IPS-20b (cell line): ENCODE measurements around the gene MANEAL.
"Not testable (repeated sequence)": the region's sequence is repeated elsewhere in the genome, so short reads cannot be mapped to it uniquely, and the experiment has no call there.

Experiments used
- H3K27ac ChIP-seq: one replicate; pipeline ENCODE4 v1.5.1; 2013; ENCODE audit warnings: low read length
- H3K27me3 ChIP-seq: 2 replicates; pipeline ENCODE4 v1.6.1; 2013; ENCODE audit warnings: mild to moderate bottlenecking, low read length, inconsistent platforms; ENCODE audit not compliant: insufficient read depth
- H3K36me3 ChIP-seq: 2 replicates; pipeline ENCODE4 v1.6.1; 2013; ENCODE audit warnings: low read depth, mild to moderate bottlenecking, inconsistent platforms, low read length, moderate library complexity; ENCODE audit not compliant: insufficient read depth
- H3K4me1 ChIP-seq: 2 replicates; pipeline ENCODE4 v1.6.1; 2013; ENCODE audit warnings: mild to moderate bottlenecking, control low read depth, inconsistent platforms, low read length, moderate library complexity; ENCODE audit not compliant: insufficient read depth
- H3K4me3 ChIP-seq: 2 replicates; pipeline ENCODE4 v1.5.1; 2013; ENCODE audit warnings: mild to moderate bottlenecking, low read length, inconsistent platforms
- H3K9ac ChIP-seq: 2 replicates; pipeline ENCODE4 v1.6.1; 2013; ENCODE audit warnings: low read depth, mild to moderate bottlenecking, inconsistent platforms, low read length, moderate library complexity
- H3K9me3 ChIP-seq: 2 replicates; pipeline ENCODE4 v1.6.1; 2013; ENCODE audit warnings: mild to moderate bottlenecking, low read depth, low read length, inconsistent platforms; ENCODE audit not compliant: insufficient read depth

MANEAL gene

GRCh38 chr1:37763791-37764413 is 29.7 kb upstream of the MANEAL start:
- Histone ChIP-seq H3K36me3 (no peaks in the 10 kb centered on the region), H3K27me3 (peaks cover 100% of the 10 kb centered on the region), H3K27ac (no peak overlapping the region), H3K4me1 (peaks cover 6% of the 10 kb centered on the region; the same call in 1 of the 2 replicates), H3K4me3 (no peak overlapping the region), H3K9me3 (no peaks in the 10 kb centered on the region), H3K9ac (no peak overlapping the region)

DNA sequence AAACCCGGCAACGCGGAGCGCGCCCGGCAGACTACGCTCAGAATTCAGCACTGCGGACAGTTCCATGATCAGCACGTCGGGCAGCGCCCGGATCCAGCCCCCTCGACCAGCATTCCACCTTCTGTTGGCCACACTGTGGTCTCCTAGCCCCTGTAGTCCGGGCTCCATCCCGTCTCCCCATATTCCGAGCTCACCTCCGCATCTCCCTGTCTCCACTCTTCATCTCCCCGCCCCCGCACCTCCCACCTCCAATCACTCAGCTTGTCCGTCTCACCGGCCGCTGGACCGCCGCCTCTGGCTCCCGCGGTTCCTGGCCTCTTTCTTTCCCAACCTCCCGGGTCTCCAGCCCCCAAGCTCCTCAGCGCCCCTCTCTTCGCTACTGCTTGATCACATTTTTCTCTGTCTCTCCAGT is 29.2 kb upstream of the MANEAL start:
- Histone ChIP-seq H3K4me1 (peaks cover 6% of the 10 kb centered on the region; the same call in 1 of the 2 replicates), H3K27me3 (peaks cover 100% of the 10 kb centered on the region), H3K9me3 (no peaks in the 10 kb centered on the region), H3K36me3 (no peaks in the 10 kb centered on the region), H3K9ac (no peak overlapping the region), H3K27ac (no peak overlapping the region), H3K4me3 (peak overlapping the region; percentile 59; the same call in 1 of the 2 replicates)

DNA sequence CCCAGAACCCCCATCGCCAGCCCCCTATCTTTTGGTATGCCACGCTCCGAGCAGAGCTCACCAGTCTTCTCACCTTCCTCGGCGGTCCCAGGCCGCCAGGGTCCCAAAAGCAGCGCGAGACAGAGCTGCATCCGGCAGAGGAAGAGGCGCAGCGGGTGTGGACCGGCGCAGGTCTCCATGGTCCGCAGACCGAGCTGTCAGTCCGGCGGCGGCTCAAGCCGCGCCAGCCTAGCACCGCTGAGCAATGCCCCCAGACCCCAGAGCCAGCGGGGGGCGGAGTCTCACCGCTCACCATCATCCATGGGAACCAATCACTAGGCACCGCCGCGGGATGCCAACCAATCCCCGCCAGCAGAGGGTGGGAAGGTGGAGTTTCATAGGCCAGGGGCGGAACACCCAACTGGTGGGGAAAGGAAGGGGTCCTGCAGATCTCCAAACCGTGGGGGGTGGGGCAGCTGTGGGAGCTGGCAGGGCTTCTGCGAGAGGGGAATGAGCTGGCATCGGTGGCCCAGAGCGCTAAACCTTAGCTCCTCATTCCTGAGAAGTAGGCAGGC is 28.7 kb upstream of the MANEAL start, which contains the start of gene EPHA10:
Gene EPHA10, minus strand, starts transcription at position 233 of the 554 bp plus-strand sequence. Its CDS starts 54 bp downstream, at position 179.
- Histone ChIP-seq H3K36me3 (no peaks in the 10 kb centered on the region), H3K9me3 (no peaks in the 10 kb centered on the region), H3K4me1 (peaks cover 6% of the 10 kb centered on the region; the same call in 1 of the 2 replicates), H3K9ac (no peak within 1 kb of the TSS), H3K27me3 (peaks cover 100% of the 10 kb centered on the region), H3K4me3 (peak within 1 kb of the TSS; percentile 59; the same call in 1 of the 2 replicates), H3K27ac (no peak within 1 kb of the TSS)

DNA sequence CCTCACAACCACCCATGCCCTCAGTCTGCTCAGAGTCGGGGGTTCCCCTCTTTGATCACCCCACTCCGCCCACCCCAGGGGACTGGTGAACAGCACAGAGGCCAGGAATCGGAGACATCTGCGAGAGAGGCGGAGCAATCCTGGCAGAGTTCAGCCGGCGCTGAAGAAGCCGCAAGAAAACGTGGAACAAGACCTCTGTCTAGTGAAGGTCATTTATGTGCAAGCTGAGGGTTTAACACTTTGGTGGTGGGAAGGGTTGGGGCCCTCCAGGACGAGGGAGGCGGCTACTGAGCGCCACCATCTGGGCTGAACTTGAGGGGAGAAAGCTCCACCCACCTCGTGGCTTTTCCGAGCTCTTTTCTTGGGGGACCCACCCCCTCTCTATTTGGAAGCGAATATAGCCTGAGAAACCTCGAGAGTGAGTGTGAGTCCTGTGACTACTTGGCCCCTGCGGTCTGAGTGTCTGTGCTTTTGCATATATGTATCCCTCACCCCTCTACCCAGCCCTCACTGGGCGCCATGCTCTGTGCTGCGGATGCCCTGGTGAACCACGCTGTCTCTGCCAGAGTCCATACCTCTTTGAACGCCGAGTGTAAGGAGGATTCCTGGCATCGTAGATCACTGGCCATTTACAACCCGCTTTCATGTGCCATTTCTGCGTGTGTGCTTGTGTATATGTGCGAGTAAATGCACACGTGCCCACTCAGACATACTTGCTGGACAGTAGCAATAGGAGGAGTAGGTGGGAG is 27.6 kb upstream of the MANEAL start:
- peaks cover 99% of the 10 kb centered on the region for H3K27me3 ChIP-seq
- H3K36me3 ChIP-seq: no peaks in the 10 kb centered on the region
- H3K27ac ChIP-seq: no peak overlapping the region
- no peak overlapping the region for H3K9ac ChIP-seq
- H3K4me1 ChIP-seq: peaks cover 6% of the 10 kb centered on the region; the same call in 1 of the 2 replicates
- H3K9me3 ChIP-seq: no peaks in the 10 kb centered on the region
- H3K4me3 ChIP-seq: peak overlapping the region; percentile 59

- H3K4me3 ChIP-seq: no peak overlapping the region
- H3K27me3 ChIP-seq: peaks cover 85% of the 10 kb centered on the region
- H3K9ac ChIP-seq: no peak overlapping the region
- no peaks in the 10 kb centered on the region for H3K9me3 ChIP-seq
- H3K4me1 ChIP-seq: peaks cover 6% of the 10 kb centered on the region; the same call in 1 of the 2 replicates
- H3K36me3 ChIP-seq: no peaks in the 10 kb centered on the region
- H3K27ac ChIP-seq: no peak overlapping the region
Observed at GRCh38 chr1:37767488-37767887, 26.2 kb upstream of the MANEAL start.

DNA sequence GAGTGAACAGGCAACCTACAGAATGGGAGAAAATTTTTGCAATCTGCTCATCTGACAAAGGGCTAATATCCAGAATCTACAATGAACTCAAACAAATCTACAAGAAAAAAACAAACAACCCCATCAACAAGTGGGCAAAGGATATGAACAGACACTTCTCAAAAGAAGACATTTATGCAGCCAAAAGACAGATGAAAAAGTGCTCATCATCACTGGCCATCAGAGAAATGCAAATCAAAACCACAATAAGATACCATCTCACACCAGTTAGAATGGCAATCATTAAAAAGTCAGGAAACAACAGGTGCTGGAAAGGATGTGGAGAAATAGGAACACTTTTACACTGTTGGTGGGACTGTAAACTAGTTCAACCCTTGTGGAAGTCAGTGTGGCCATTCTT is 22.2 kb upstream of the MANEAL start:
- not testable (repeated sequence) for H3K9me3 ChIP-seq, H3K36me3 ChIP-seq, H3K4me3 ChIP-seq, H3K27ac ChIP-seq, H3K4me1 ChIP-seq, H3K9ac ChIP-seq
- H3K27me3 ChIP-seq: peaks cover 46% of the 10 kb centered on the region

GRCh38 chr1:37776946-37777516 is 16.6 kb upstream of the MANEAL start:
- no peaks in the 10 kb centered on the region for H3K9me3 ChIP-seq
- no peak overlapping the region for H3K4me3 ChIP-seq
- H3K9ac ChIP-seq: no peak overlapping the region
- peaks cover 42% of the 10 kb centered on the region; the same call in 1 of the 2 replicates for H3K27me3 ChIP-seq
- no peak overlapping the region for H3K27ac ChIP-seq
- H3K4me1 ChIP-seq: no peaks in the 10 kb centered on the region
- H3K36me3 ChIP-seq: no peaks in the 10 kb centered on the region

DNA sequence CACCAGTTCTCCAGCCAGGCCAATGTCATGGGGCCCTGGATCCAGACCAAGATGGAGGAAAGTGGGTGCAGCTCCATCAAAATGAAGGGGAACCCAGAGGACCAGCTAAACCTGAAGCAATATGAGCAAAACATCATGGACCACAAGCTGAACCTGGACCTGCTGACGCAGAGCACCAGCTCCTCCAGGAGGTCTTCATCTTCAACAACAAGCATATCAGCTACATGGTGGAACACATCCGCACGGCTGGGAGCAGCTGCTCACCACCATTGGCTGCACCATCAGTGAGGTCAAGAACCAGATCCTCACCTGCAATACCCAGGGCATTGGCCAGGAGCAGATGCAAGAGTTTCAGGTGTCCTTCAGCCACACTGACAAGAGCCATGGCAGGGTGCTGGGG is 15.0 kb upstream of the MANEAL start:
- Histone ChIP-seq H3K36me3 (no peaks in the 10 kb centered on the region), H3K9ac (no peak overlapping the region), H3K27ac (no peak overlapping the region), H3K9me3 (no peaks in the 10 kb centered on the region), H3K27me3 (peaks cover 47% of the 10 kb centered on the region; the same call in 1 of the 2 replicates), H3K4me3 (no peak overlapping the region), H3K4me1 (no peaks in the 10 kb centered on the region)

DNA sequence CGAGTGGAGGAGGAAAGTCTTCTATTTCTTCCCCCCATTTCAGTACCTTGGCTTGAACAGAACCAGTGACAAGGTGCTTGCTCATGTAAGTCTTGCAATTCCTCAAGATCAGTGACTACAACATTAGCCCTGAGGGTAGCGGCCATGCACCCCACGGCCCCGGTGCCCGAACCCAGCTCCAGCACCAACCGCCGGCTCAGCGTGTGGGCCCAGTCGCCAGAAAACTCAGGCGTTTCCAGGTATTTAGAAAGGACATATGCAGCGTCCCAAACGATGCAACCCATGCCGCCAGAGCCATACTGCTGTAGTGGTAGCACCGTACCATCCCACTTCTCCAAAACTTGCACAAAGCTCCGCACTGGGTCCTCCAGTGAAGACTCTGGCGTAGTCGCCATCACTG is 11.2 kb upstream of the MANEAL start:
- Histone ChIP-seq H3K27ac (no peak overlapping the region), H3K9me3 (no peaks in the 10 kb centered on the region), H3K9ac (no peak overlapping the region), H3K27me3 (peaks cover 51% of the 10 kb centered on the region), H3K4me3 (no peak overlapping the region), H3K4me1 (no peaks in the 10 kb centered on the region), H3K36me3 (no peaks in the 10 kb centered on the region)

DNA sequence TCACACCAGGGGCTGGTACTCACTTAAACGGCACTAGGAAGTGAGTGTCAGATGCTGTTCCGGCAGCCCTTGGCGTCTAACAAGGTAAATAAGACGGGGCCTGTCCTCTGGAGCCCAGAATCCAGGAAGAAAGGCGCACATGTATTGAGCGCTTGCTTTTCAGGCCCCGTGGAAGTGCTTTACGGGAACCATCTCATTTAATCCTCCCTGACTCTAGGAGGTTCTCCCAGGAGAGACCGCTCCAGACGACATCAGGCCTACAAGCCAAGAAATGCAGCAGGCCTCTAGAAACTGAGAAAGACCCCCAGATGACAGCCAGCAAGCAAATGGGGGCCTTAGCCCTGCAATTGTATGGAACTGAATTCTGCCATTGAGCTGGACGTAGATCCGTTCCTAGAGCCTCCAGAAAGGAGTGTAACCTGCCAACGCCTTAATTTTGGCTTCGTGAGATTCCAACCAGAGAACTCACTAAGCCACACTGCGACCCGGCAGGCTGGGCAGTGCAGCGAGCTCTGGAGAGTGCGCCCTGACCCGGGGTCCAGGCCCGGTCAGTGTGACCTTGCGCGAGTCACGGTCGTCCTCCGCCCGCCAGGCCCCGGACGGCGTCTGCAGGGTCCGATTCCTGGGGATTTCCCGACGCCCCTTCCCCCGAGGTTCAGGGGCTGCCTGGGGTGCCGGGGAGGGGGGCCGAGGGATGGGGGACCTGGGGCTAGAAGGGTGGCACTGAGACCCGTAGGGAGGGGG is 532 bp upstream of the MANEAL start:
- no peak overlapping the region for H3K9ac ChIP-seq
- H3K27ac ChIP-seq: no peak overlapping the region

More for the DNA sequence above, 532 bp upstream of the MANEAL start:
- H3K4me3 ChIP-seq: peak overlapping the region; percentile 43; the same call in 1 of the 2 replicates
- peaks cover 5% of the 10 kb centered on the region; the same call in 1 of the 2 replicates for H3K4me1 ChIP-seq
- no peaks in the 10 kb centered on the region for H3K9me3 ChIP-seq
- peaks cover 79% of the 10 kb centered on the region for H3K27me3 ChIP-seq
- no peaks in the 10 kb centered on the region for H3K36me3 ChIP-seq
